Measurements from ENCODE around the gene YY1.
A peak's percentile ranks its signal among the peaks of the same experiment; 100 is the strongest.
"Not testable (repeated sequence)": the region's sequence is repeated elsewhere in the genome, so short reads cannot be mapped to it uniquely, and the experiment has no call there.

Gene YY1

GRCh38 chr14:100285021-100285912 is 46.3 kb downstream of the YY1 start:
- DNase-seq (ENCODE audit: low read depth), result peak; percentile 65

- DNase-seq (ENCODE audit: low read depth), result no peak
Measured at GRCh38 chr14:100285913-100286400, 47.0 kb downstream of the YY1 start.

- DNase-seq (ENCODE audit: low read depth), result no peak
Measured at GRCh38 chr14:100286484-100287191, 47.7 kb downstream of the YY1 start.

- no peak for DNase-seq (ENCODE audit: low read depth)
Measured at GRCh38 chr14:100287202-100287997, 48.5 kb downstream of the YY1 start.

- DNase-seq (ENCODE audit: low read depth), result not testable (repeated sequence)
Measured at GRCh38 chr14:100287998-100288295, 49.0 kb downstream of the YY1 start.

DNA sequence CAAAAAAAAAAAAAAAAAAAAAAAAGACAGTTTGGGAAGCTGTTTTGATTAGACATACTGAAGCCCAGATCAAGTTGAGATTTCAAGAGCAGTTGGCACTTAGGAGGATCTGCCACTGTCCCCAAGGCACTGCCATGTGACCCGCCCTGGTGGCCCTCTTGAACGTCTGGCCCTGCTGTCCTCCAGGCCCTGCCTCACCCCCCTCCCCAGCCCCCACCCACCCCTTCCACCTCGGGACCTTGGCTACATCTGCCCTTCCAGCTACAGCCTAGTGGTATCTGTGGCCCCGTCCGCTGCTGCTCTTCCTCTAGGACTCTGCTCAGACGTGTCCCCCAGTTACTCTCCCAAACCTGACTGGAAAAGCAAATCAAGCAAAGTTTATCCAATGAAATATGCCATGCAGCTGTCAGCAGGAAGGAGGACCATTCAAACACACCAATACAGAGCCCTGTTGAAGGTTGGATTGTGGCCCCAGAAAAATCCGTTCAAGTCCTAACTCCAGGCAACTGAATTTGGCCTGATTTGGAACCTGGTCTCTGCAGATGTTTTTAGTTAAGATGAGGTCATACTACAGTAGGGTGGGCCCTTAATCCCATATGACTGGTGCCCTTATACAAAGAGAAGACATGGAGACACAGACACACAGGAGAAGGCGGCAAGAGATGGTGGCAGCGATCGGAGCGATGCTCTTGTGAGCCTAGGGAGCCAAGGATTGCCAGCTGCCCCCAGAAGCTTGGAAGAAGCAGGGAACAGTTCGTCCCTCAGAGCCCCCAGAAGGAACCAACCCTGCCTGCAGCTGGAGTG is 49.6 kb downstream of the YY1 start:
- DNase-seq (ENCODE audit: low read depth), result no peak

DNA sequence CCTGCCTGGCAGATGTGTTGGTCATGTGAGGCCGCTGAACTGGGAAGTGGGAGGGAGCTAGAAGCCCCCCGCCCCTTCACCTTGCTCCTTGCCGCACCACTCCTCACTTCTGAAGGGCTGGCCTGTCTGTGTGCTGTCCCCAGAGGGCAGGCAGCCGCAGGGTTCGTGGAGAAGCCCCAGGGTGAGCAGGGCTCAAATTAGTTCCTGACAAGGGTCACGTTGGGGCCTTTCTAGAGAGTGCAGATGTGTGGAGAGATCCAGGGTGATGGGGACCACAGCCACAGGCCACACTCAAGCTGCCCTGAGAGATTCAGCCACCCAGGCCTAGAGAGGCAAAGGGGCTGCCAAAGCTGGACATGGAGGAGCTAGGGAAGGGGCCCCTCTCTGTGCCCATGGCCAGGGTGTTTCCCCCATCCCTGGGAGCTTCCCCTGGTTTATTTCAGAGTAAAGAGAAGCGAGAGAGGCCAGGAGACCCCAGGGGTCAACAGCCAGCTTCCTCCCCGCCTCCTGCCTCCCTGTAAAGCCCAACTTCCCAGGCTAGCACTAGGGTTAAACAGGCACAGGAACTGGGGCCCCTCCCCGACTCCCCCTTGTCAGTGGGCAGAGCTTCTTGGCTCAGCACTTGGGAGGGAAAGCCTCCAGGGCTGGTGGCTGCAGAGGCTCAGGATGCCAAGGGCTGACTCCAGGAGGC is 51.1 kb downstream of the YY1 start:
- no peak for DNase-seq (ENCODE audit: low read depth)

GRCh38 chr14:100290607-100291304 is 51.8 kb downstream of the YY1 start:
- DNase-seq (ENCODE audit: low read depth), result no peak

DNA sequence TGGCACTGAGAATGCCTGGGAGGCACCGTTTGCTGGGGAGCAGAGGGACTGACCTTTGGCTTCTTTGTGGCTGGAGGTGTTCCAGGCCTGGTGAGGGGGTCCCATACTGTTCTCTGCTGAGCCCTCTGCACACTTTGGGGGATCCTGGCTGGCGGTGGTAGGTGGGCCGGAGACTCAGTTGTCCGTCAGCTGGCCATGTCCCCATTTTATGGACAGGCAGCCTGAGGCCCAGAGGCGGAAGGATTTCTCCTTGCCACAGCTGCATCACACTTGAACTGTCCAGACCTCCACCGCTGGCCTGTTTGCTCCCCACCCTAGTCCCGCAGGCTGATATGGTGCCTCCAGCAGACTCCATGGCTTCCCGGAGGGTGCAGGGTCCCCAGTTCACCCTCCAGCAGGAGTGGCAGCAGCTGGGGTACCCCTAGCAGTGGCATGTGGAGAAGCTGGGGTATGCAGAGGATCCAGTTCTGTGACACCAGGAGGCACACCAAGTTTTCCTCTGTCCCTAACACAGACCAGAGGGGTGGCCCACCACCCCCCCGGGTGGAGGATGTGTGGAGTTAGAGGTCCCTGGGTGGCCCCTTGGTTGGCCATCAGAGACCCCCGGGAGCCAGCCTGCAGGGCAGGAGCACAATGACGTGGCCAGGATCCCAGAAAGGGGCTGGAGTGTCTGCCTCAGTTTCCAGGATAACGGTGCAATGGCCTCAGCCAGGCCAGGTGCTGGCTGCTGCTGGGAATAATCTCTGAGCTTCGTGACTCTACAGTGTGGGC is 52.5 kb downstream of the YY1 start:
- DNase-seq (ENCODE audit: low read depth), result no peak

DNA sequence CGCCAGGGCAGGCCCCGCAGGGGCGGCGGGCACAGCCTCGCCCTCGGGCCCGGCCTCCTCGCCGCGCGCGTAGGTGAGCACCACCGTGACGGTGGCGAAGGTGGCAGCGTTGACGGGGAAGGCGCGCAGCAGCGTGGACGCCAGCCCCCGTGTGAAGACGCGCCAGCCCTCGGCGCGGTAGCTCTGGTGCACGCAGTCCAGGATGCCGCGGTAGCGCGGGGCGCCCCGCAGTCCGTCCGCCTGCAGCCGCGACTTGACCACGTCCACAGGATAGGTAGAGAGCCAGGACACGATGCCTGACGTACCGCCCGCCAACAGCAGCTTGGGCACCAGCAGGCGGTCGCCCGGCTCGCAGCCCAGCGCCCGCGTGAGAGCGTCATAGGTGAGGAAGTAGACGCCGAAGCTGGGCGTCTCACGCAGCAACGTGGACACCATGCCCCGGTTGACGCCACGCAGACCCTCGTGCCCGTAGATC is 53.4 kb downstream of the YY1 start:
- DNase-seq (ENCODE audit: low read depth), result no peak

- no peak for DNase-seq (ENCODE audit: low read depth)
Measured at GRCh38 chr14:100292776-100293461, 54.0 kb downstream of the YY1 start.

- no peak for DNase-seq (ENCODE audit: low read depth)
Measured at GRCh38 chr14:100293497-100294212, 54.7 kb downstream of the YY1 start.

- DNase-seq (ENCODE audit: low read depth), result no peak
Measured at GRCh38 chr14:100294213-100294962, 55.4 kb downstream of the YY1 start.

DNA sequence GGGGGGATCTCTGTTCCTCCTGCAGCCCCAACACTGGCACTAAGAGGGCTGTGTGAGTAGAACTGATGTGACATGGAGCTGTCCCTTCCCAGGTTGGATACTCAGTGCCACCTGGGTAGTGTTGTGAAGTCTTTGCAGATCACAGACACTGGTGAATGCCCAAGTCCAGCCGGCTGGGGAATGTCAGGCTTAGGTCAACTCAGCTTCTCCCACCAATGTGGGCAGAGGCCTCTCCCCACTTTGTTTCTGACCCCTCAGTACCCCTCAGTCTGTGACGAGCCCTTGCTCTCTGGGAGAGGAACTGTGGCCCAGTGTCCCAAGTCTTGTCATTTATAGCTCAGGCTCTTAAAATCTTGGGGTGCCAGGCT is 56.0 kb downstream of the YY1 start:
- DNase-seq (ENCODE audit: low read depth), result no peak

- no peak for DNase-seq (ENCODE audit: low read depth)
Measured at GRCh38 chr14:100295376-100296105, 56.6 kb downstream of the YY1 start.

DNA sequence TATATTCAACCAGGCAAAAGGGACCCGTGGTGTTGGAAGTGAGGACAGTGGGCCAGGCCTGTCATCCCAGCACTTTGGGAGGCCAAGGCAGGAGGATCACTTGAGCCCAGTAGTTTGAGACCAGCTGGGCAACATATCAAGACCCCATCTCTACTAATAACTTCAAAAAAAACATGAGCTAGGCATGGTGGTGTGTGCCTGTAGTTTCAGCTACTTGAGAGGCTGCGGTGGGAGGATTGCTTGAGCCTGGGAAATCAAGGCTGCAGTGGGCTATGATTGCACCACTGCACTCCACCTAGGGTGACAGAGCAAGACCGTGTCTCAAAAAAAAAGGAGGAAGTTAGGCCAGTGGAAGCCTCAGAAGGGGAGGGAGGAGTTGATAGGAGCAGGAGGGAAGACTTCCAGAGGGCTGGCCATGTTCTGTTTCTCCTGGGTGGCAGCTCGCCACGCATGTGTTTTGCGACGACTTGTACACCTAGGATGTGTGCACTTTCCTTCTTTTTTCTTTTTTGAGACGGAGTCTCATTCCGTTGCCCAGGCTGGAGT is 57.2 kb downstream of the YY1 start:
- no peak for DNase-seq (ENCODE audit: low read depth)

DNA sequence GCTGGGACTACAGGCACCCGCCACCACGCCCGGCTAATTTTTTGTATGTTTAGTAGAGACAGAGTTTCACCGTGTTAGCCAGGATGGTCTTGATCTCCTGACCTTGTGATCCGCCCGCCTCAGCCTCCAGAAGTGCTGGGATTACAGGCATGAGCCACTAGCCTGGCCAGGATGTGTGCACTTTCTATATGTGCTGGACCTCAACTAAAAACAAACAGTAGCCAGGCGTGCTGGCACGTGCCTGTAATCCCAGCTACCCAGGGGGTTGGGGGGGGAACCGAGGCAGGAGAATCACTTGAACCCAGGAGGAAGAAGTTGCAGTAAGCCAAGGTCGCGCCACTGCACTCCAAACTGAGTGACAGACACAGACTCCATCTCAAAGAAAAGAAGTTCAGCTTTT is 57.8 kb downstream of the YY1 start:
- DNase-seq (ENCODE audit: low read depth), result not testable (repeated sequence)
